ENCODE data around the gene FAM53B.

FAM53B gene

DNA sequence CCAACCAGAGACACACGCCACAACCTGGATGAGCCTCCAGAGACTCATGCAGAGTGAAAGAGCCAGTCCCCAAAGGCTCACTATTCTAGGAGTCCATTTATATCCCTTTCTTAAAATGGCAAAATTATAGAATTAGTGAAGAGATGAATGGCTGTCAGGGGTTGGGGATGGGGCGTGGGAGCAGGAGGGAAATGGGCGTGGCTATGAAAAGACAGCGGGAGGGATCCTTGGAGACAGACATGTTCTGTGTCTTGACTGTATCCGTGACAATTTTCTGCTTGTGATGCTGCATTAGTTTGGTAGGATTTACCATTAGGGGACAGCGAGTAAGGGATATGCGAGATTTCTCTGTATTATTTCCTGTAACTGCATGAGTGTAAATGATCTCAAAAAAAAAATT, 33.0 kb downstream of the FAM53B start:
- in situ Hi-C loops (cut with MboI; ENCODE audit: low sequenced_read_pairs), result no loop called here

DNA sequence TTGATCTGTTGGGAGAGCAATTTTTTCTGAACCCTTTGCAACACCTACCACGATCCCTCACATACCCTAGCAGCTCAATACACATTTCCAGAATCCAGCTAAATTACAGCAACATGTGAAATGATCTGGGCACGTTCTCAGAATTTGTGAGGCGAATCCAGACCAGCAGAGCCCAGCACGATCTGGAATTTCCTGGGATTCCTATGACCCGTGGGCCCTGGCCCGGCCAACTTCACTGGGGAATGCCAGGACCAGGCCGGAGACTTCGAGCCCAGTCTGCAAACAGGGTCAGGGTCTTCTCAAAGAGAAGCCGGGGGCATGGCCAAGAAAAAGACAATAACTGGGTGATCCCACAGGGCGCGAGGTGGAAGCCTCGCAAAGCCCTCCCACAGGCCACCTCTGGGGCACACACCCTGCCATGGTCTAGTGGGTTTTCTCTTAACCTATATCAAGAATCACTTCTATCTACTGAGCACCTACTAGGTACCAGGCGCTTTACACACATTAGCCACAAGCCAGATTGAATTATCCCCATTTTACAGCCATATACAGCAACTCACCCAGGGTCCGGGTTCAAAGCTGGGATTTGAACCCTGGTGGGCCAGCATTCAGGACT, 33.8 kb downstream of the FAM53B start:
- in situ Hi-C loops (cut with MboI; ENCODE audit: low sequenced_read_pairs), result no loop called here

DNA sequence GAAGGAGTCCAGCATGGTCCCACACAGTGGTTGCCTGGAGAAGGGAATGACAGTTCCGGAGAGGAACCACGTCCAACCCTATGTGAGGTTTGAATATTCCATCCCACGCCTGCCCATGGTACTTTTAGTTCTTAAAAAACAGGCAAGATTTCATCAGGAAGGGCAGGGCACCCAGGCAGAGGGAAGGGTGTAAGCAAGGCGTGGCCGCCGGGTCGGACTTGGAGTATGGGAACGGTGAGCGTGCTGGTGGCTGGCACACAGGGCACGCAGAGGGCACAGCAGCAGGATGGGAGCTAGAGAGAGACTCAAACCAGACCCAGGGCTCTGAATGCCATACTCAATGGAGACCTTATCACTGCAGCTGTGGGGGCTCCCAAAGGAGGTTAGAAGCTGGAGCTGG, 34.3 kb downstream of the FAM53B start:
- in situ Hi-C loops (cut with MboI; ENCODE audit: low sequenced_read_pairs), result no loop called here

DNA sequence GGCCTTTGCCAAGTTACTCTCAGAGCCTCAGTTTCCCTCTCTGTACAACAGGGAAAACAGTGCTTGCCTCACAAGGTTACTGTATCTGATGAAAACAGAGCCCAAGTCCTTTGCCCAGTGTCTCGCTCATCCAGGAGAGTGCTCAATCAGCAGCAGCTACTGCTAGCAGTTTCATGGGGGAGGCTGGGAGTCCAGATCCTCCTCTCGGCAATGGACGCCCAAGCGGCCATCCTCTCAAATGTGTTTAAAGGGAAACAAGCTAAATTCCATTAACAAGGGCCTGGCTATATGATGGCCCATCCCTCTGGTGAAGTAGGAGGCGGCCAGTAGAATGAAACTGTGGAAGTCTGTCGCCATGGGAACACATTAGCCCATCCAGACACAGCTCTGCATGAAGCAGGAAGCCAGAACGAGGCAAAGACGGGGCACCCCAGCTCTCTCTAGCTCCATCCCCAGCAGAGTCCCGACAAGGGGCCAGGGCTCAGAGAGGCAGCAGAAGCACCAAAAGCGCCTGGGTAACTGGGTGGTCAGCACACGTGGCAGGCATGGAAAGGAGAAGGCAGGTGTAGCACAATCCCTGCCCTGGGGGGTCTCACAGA, 35.2 kb downstream of the FAM53B start:
- in situ Hi-C loops (cut with MboI; ENCODE audit: low sequenced_read_pairs), result no loop called here

DNA sequence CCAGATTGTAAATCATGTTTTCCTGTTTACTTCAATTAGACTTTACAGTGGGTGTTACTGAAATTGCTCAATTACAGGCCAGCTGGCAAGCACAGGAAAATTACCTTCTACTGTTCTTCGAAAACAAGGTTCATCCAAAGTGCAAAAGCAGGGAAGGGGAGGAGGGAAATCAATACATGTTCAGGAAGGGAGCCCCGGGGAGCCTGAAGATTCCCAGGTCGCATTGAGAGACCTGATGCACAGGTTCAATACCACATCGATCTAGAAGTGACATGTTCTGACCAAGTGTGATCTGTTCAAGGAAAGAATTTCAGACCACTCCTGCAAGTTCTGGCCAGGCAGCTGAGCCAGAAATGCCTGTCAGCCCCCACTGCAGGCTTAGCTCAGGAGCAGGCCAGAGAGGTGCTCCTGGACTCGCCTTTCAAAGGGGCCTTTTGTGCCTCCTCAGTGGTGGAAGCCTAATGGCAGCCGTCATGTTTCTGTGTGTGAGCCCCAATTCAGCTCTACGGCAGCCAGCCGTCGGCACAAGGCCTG, 35.9 kb downstream of the FAM53B start:
- in situ Hi-C loops (cut with MboI; ENCODE audit: low sequenced_read_pairs), result no loop called here

DNA sequence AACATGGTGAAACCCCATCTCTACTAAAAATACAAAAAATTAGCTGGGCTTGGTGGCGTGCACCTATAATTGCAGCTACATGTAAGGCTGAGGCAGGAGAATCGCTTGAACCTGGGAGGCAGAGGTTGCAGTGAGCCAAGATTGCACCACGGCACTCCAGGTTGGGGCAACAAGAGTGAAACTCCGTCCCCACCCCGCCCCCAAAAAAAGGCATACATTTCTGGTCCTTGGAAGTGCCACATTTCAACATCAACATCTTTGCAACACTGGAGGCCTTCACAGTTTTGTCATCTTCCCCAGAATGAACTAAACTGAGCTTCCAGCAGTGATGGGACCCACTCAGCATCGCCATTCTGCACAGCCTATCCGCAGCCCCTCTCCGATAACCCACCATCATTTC, 36.6 kb downstream of the FAM53B start:
- in situ Hi-C loops (cut with MboI; ENCODE audit: low sequenced_read_pairs), result no loop called here

DNA sequence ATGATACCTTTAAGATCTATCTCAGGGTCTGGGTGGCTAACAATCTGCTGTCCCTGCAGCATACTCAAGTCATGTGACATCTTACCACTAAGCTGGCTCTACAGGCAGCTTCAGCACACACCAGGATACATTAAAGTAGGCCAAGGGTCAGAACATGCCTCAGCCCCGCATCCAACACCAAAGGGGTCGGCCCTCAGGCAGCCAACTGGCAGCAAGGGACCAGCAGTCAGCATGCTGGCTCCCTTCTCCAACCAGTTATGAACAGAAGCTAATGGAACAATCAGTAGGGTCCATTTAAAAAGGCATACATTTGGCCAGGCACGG, 37.1 kb downstream of the FAM53B start:
- in situ Hi-C loops (cut with MboI; ENCODE audit: low sequenced_read_pairs), result no loop called here

DNA sequence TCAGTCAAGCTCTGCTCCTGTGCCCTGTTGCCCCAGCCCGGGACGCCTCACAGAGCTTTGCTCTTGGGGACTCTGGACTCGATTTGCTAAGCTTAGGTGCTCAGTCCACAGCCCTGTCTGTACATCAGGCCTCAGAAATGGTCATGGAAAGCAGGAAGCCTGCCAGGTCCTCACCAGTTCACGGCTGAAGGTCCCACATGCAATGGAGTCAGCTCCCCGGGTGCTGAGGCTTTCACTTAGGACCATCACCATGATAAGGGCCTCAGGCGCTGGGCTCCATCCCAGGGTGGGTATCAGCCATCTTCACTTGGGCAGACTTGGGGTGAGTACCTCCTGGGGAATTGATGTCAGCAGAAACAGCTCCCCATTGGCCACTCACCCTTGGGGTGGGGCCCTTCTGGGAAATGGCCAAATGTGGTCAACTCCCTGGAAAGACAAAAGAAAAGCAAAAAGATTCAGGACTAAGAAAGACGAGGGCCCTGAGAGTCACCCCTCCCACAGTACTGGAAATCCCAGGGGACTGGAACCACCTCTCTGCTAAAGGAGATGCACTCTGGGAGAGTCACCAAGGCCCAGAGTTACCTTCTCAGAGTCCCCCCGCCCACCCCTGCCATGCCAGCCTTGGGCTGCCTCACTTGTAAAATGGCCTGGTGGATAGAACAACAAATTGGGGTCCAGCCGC, 37.6 kb downstream of the FAM53B start:
- in situ Hi-C loops (cut with MboI; ENCODE audit: low sequenced_read_pairs), result no loop called here

DNA sequence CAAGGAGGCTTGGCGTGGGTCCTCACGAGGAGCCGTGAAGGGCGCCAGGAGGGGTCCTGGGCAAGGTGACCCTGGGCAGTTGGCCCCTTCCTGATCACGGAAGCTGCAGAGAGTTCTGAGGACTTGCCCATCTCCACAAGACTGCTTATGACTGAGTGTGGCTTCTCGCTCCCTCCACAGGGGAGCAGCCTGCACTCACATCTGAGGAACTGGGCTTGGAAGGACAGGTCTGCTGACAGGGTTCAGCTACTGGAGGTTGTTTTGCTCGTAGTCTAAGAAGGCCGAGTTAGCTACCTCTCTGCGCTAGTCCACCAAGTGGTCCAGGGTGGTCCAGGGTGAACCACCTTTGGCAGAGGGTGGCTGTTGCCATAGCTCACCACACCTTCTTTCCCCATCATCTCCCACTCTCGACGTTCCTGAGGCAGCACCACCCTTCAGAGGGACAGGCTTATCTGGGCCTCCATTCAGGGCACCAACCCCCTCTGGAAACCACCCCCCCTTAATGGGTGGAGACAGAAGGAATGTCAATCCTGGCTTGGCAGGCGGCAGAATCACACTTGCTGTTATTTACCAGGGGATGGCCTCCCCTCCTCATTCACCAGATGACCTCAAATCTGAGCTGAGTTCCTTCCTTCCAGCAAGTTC, 38.2 kb downstream of the FAM53B start:
- in situ Hi-C loops (cut with MboI; ENCODE audit: low sequenced_read_pairs), result no loop called here

DNA sequence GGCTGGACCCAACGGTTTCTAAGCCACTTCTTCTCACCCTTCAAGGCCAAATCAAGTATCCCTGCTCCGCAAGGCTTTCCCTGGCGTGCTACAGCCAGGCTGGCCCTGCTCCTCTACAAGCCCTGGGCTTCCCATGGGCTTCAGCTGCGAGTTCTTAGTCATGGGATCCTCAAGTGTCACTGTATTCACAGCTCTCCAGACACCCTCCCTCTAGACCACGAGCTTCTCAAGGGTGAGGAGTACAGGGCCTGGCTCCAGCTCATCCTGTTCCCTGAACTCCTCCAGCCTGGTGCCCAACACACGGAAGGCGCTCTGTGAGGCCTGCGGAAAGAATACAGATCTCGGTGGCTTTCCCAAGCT, 38.8 kb downstream of the FAM53B start:
- in situ Hi-C loops (cut with MboI; ENCODE audit: low sequenced_read_pairs), result no loop called here

DNA sequence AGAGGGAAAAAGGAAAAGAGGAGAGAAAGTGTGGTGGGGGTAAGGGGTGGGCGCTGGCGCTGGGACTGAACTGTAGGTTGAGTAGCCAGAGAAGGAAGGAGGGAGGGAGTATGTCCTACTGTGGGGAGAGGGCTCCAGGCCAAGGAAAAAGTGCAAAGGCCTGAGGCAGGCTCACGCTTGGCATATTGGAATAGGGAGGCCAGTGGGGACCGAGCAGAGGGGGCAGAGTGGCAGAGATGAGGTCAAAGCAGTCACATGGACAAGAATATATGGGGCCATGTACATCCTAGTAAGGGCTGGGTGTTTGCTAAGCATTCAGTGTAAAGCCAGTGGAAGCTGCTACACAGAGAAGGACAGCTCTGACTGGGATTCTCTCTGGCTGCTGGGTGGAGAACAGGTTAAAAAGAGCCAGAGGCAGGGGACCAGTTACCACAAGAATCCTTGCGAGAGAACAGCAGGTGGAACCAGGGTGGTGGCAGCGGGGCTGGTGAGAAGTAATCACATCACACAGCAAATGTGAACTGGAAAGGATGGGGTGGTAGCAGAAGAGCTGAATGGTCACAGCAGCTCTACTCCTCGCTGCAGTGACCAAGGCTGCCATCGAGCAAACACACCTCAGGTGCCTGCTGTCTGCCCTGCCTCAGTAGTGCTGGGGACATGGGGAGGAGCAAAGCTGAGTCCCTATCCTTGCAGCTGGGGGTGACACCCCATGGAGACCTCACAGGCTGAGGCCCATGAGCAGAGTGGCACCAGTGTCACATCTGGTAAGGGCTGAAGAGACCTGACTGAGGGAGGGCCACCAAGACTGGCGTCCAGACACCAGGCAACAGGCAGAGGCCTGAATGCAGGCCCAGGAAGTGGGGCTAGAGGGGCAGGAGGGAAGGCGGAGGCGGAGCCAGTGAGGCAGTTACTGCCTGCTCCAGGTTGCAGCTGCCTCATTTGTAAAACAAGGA, 39.5 kb downstream of the FAM53B start:
- in situ Hi-C loops (cut with MboI; ENCODE audit: low sequenced_read_pairs), result no loop called here

DNA sequence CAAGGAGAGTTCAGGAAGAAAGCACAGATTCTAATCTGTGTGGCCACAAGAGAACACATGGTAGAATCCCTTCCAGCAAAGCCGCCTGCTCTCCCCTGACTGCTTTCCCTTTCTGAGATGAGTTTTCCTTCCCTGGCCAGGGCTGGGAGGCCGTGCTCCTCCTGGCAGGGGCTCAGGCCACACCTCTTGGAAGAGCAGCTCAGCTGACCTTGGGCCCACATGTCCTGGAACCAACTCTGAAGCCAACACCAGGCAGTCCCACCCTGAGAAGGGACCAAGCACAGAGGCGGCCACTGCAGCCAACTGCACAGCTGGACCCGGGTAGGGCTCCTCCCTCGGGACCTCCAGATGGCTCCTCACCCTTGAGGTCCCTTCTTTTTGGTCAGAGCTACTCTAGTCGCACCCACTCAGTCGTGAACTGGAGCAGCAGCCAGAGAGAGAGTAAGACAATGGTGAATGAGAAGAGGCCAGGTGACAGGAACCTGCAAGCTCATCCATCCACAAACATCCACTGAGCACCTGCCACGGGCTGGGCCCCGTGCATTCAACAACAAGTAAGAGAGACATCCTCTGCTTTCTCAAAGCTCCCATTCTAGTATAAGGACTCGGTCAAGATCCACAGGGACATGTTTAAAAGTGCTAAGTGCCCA, 40.3 kb downstream of the FAM53B start:
- in situ Hi-C loops (cut with MboI; ENCODE audit: low sequenced_read_pairs), result no loop called here

DNA sequence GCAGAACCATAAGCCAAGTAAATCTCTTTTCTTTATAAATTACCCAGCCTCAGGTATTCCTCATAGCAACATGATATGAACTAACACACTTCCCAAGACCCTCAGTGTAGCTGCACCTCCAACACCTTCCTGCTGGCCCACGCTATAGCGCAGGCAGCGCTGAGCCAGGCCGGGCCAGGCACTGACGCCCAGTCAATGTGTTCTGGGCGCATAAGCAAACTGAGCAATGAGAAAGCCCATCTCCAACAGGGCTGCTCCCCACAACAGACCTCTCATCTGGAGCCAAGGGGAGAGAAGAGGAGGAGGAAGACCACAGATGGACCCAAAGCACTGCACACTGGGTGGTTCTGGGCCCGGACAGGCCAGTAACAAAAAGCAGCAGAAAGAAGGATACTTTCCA, 40.8 kb downstream of the FAM53B start:
- in situ Hi-C loops (cut with MboI; ENCODE audit: low sequenced_read_pairs), result no loop called here

DNA sequence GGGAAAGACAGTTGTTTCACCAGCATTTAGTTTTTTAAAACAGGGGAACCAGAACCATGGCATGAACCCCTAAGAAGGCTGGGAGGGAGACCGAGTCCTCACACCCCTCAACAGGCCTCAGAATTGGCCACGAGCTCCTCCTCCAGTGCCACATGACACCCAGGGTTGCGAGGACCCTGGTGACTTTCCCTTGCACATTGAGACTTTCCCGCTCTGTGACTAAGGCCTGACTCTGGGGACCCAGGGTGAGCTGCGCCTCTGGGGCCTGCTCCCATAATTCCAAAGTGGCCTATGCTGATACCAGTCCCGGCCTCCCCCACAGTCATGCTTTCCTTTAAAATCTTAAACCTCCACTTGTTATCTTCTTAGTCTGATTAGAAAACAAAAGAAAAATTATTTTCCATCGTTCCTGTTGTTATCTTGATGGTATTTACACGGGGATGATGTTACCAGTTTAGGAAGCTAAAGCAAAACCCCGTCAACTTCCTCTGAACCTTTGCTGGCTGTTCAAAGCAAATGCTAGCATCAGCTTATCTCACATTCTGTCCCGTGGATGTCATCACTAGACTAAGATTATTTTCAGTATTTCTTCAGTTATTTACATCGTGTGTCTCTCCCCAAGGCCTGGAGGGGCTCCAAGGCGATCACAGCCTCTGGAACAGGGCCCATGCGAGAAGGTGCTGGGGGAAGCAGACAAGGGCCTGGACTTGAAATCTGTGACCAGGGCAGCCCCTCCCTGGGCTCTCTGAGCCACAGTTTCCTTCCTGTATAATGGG, 42.1 kb downstream of the FAM53B start:
- in situ Hi-C loops (cut with MboI; ENCODE audit: low sequenced_read_pairs), result no loop called here

DNA sequence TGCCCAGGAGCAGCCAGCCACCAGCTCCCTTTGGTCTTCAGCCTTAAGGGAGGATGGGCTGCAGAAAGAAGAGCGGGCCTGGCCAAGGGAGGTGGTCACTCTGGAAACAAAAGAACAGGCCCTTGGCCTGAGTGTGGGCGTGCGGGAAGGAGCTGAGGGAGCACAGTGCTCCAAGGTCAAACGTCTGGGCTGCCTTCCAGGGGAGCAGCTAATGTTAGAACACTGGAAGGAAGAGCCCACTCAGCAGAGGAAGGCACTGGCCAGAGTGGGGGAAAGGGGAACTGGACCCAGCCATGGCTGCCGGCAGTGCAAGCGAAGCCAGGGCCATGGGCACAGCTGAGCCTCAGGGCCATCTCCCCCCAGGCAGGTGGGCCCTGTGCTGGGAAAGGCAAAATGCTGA, 42.7 kb downstream of the FAM53B start:
- in situ Hi-C loops (cut with MboI; ENCODE audit: low sequenced_read_pairs), result no loop called here

DNA sequence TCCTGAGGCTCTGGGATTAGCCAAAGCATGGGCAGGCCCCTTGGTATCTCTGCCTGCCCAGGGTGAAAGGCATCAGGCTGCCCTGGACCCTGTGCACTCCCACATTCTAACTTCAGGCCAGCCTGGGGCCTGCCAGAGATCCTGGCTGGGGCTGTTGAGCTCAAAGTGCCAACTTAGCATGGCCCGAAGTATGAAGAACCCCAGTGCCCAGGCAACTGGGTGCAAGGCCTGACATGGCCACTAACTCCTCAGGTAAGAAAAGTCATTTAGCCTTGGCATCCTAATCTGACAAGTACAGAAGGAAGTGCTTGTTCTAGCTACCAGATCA, 43.2 kb downstream of the FAM53B start:
- in situ Hi-C loops (cut with MboI; ENCODE audit: low sequenced_read_pairs), result no loop called here

DNA sequence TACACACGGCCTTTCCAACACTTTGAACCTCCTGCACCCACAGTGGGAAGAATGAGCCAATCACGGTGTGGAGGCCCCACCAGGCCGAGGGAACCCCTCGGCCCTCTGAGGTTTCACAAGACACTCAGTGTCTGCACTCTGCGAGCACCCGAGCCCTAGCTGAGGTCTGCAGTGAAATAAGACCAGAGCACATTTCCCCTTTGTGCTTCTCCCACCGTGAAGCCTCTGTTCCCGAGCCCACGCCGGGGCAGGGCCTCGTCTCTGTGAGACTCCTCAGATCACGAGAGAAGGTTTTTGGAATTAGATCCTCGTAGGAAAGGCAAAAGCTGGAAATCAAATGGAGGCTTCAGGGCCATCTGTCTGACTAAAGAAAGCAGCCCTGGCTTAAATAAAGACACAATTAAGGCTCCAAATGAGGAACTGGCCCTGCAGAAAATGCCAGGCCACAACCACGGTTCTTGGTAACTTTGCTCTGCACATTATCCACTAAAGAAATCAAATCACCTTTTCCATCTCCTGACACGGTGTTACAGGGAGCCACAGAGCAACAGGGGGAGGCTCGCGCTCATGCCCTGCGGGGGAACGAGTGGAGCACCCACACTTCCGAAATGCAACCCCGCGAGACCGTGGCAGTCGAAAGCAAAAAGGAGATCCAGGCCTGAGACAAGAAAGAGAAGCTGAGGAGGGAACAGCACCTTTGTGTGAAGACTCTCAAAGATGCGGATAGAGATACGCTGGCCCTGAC, 43.7 kb downstream of the FAM53B start:
- in situ Hi-C loops (cut with MboI; ENCODE audit: low sequenced_read_pairs), result no loop called here

DNA sequence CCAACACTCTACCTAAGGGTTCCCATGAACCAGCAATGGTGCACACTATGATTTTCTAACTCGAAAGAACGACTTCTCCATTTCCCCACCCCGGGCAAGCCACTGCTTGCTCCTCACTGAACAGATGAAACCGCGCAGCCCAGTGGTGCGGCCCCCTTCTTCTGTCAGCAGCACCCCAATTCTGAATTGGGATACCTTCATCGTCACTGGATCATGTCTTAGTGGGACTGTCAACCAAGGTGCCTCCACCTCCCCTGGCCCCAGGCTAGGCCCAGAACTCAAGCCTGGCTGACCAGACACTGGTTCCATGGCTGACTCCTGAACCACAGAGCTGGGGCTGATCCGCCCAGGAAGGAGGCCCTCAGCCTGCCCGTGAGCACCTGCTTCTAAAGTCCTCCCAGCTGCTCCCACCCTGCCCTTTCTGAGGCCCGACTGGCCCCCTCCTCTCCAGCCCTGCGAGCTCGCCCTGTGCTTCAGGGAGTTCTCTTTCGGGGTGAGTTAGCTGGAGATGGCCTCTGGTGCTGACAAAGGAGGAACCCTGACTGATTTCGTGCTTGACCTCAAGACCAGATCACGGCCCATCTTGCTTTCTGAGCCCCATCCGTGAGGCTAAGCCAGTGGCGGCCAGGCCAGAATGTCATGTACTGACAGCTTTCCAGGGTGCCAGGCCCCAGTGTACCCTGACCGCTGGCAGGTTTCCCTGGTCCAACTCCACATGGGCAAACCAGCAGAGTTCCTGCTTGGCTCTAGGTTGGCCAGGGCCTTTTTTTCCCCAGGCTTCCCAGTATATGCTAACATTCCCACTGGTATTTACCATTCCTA, 44.5 kb downstream of the FAM53B start:
- in situ Hi-C loops (cut with MboI; ENCODE audit: low sequenced_read_pairs), result no loop called here

Data from HL-60/S4 treated with retinoic acid at 250 ng/mL for 4 days and 3 days (cell line).